ENCODE results near the gene PSME1. TPM values are rescaled to one million over a fixed set of nuclear protein-coding genes. Genes with fewer than 3 reads are reported as not detected.

Gene PSME1
- total and polyA plus RNA-seq, 2 of the 13 experiments (the other 11 are each of a cell fraction or from before 2014, with no cell fraction given): 159 to 608 TPM

- TF ChIP-seq, protein P1, sequence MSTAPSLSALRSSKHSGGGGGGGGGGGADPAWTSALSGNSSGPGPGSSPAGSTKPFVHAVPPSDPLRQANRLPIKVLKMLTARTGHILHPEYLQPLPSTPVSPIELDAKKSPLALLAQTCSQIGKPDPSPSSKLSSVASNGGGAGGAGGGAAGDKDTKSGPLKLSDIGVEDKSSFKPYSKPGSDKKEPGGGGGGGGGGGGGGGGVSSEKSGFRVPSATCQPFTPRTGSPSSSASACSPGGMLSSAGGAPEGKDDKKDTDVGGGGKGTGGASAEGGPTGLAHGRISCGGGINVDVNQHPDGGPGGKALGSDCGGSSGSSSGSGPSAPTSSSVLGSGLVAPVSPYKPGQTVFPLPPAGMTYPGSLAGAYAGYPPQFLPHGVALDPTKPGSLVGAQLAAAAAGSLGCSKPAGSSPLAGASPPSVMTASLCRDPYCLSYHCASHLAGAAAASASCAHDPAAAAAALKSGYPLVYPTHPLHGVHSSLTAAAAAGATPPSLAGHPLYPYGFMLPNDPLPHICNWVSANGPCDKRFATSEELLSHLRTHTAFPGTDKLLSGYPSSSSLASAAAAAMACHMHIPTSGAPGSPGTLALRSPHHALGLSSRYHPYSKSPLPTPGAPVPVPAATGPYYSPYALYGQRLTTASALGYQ (CRISPR knock-in tag; IDR thresholded peaks at IDR 0.05): no peak
- 0 out of 2 replicates have a peak, but pooled peaks have one; percentile 2 for TF ChIP-seq NCOR1 (IDR thresholded peaks at IDR 0.05; ENCODE audit: borderline replicate concordance, low read length)
- TF ChIP-seq, protein P2, sequence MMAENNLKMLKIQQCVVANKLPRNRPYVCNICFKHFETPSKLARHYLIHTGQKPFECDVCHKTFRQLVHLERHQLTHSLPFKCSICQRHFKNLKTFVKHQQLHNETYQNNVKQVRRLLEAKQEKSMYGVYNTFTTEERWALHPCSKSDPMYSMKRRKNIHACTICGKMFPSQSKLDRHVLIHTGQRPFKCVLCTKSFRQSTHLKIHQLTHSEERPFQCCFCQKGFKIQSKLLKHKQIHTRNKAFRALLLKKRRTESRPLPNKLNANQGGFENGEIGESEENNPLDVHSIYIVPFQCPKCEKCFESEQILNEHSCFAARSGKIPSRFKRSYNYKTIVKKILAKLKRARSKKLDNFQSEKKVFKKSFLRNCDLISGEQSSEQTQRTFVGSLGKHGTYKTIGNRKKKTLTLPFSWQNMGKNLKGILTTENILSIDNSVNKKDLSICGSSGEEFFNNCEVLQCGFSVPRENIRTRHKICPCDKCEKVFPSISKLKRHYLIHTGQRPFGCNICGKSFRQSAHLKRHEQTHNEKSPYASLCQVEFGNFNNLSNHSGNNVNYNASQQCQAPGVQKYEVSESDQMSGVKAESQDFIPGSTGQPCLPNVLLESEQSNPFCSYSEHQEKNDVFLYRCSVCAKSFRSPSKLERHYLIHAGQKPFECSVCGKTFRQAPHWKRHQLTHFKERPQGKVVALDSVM (CRISPR knock-in tag; IDR thresholded peaks at IDR 0.05): no peak
- TF ChIP-seq, protein P3, sequence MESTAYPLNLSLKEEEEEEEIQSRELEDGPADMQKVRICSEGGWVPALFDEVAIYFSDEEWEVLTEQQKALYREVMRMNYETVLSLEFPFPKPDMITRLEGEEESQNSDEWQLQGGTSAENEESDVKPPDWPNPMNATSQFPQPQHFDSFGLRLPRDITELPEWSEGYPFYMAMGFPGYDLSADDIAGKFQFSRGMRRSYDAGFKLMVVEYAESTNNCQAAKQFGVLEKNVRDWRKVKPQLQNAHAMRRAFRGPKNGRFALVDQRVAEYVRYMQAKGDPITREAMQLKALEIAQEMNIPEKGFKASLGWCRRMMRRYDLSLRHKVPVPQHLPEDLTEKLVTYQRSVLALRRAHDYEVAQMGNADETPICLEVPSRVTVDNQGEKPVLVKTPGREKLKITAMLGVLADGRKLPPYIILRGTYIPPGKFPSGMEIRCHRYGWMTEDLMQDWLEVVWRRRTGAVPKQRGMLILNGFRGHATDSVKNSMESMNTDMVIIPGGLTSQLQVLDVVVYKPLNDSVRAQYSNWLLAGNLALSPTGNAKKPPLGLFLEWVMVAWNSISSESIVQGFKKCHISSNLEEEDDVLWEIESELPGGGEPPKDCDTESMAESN (CRISPR knock-in tag; conservative IDR thresholded peaks at IDR 0.05): no peak
- TF ChIP-seq SETDB1 (CRISPR knock-in tag; IDR thresholded peaks at IDR 0.05; ENCODE audit: borderline replicate concordance): no peak
- no peak for TF ChIP-seq FOXP1 (IDR thresholded peaks at IDR 0.05)
- TF ChIP-seq FOXP1 (CRISPR knock-in tag; IDR thresholded peaks at IDR 0.05): no peak
- TF ChIP-seq SRF (IDR thresholded peaks at IDR 0.05; ENCODE audit: low read depth, low read length): no peak
- no peak for TF ChIP-seq ZNF484 (CRISPR knock-in tag; IDR thresholded peaks at IDR 0.05; ENCODE audit: borderline replicate concordance, low read depth)
- TF ChIP-seq MAFK (conservative IDR thresholded peaks at IDR 0.05 in 1 of 2, IDR thresholded peaks at IDR 0.05 in 1 of 2; ENCODE audit: low read length in 2 of 2): peak; percentile 97 to 98
- peak; percentile 42 for TF ChIP-seq AGO2 (optimal IDR thresholded peaks at IDR 0.05; ENCODE audit: low read depth, low read length)
- TF ChIP-seq ZNF615 (CRISPR knock-in tag; IDR thresholded peaks at IDR 0.05; ENCODE audit: borderline replicate concordance): no peak
- no peak for TF ChIP-seq TAF15 (IDR thresholded peaks at IDR 0.05; ENCODE audit: low read depth, low read length, poor library complexity, severe bottlenecking)
- no peak for TF ChIP-seq HNF1A (IDR thresholded peaks at IDR 0.05; ENCODE audit: low read depth)
- no peak for TF ChIP-seq HNF1A (CRISPR knock-in tag; IDR thresholded peaks at IDR 0.05; ENCODE audit: borderline replicate concordance)
- no peak for TF ChIP-seq HIC2 (CRISPR knock-in tag; IDR thresholded peaks at IDR 0.05; ENCODE audit: low read depth)
- TF ChIP-seq HOXA9 (CRISPR knock-in tag; IDR thresholded peaks at IDR 0.05; ENCODE audit: borderline replicate concordance): no peak
- TF ChIP-seq ZNF768 (CRISPR knock-in tag; IDR thresholded peaks at IDR 0.05): no peak
Observed at GRCh38 chr14:24106672-24107271, 29.2 kb upstream of the PSME1 start (continued).

Data from HepG2 (cell line).